GM20000 (cell line): Measurements from ENCODE around the gene LAMTOR4.
A peak's percentile ranks its signal among the peaks of the same experiment; 100 is the strongest.

Source experiments
- DNase-seq: peaks from one replicate; pipeline ENCODE4 v3.0.0; 2012; ENCODE audit warnings: low spot score
- TF ChIP-seq, protein P1 (sequence below): IDR thresholded peaks from 2 replicates; pipeline ENCODE4 v1.5.1; 2012; ENCODE audit warnings: mild to moderate bottlenecking, control low read depth; ENCODE audit errors: extremely low read depth, missing control alignments

LAMTOR4 gene

DNA sequence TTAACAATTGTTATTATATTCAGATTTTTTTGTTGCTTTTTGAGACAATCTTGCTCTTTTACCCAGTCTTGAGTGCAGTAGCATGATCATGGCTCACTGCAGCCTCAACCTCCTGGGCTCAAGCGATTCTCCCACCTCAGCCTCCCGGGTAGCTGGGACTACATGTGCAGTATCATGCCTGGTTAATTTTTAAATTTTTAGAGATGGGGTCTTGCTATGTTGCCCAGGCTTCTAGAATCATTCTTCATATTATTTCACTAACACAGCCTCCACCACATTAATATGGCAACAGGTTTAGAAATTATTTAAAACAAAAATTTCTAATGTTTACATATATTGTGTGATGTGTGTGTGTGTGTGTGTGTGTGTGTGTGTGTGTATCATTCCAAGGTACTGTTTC, 1.4 kb upstream of the LAMTOR4 start:
- TF ChIP-seq, protein P1, sequence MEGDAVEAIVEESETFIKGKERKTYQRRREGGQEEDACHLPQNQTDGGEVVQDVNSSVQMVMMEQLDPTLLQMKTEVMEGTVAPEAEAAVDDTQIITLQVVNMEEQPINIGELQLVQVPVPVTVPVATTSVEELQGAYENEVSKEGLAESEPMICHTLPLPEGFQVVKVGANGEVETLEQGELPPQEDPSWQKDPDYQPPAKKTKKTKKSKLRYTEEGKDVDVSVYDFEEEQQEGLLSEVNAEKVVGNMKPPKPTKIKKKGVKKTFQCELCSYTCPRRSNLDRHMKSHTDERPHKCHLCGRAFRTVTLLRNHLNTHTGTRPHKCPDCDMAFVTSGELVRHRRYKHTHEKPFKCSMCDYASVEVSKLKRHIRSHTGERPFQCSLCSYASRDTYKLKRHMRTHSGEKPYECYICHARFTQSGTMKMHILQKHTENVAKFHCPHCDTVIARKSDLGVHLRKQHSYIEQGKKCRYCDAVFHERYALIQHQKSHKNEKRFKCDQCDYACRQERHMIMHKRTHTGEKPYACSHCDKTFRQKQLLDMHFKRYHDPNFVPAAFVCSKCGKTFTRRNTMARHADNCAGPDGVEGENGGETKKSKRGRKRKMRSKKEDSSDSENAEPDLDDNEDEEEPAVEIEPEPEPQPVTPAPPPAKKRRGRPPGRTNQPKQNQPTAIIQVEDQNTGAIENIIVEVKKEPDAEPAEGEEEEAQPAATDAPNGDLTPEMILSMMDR, result no peak

DNA sequence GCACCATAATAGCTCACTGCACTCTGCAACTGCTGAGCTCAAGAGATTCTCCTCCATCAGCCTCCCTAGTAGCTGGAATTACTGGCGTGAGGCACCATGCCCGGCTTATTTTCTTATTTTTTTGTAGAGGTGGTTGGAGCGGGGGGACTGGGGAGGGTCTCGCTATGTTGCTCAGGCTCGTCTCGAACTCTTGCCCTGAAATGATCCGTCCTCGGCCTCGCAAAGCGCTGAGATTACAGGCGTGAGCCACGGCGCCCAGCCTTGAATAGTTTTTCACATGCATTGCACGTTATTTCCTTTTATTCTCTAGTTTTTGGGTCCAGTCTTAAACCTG, 526 bp upstream of the LAMTOR4 start:
- TF ChIP-seq, protein P1, result no peak
- no peak for DNase-seq

More for the DNA sequence above, 1.4 kb upstream of the LAMTOR4 start:
- DNase-seq, result no peak

DNA sequence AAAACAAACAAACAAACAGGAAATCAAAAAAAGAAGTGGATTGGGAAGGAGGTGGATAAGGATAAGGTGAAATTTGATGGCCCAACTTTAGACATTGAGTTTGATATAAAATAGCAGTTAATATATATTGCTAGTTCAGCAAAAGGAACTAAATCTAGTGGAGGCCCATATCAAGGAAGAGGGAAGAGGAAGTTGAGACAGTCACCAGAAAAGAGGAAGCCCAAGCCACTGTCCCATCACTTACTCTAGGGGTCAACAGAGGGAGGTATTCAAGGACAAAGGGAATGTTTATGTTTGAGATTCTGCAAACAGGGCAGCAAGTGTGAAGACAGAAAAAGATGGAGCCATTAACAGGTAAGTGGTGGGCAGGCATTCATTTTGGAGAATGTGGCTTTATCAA, 3.7 kb downstream of the LAMTOR4 start:
- DNase-seq, result peak; percentile 7
- TF ChIP-seq, protein P1, result no peak

DNA sequence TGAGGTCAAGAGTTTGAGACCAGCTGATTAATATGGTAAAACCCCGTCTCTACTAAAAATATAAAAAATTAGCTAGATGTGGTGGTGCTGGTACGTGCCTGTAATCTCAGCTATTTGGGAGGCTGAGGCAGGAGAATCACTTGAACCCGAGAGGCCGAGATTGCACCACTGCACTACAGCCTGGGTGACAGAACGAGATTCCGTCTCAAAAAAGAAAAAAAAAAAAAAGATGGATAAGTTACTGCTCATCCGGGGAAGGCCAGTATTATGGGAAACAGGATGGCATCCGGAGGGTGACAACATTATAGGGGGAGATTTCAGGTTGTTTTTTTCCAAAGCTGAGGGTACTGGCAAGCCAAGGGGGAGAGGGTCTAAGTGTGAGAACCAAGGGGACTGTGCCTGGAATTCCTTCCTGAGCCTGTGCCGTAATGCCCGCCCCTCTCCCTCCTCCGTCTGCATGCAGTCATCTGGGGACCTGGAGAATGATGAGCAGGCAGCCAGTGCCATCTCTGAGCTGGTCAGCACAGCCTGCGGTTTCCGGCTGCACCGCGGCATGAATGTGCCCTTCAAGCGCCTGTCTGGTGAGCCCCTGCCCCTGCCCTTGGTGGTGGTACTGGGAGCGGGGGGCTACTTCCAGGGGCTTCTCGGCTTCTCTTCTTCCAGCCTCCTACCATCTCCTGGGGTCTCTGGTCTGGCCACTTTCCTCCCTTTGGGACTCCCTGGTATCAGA, 4.4 kb downstream of the LAMTOR4 start:
- DNase-seq, result no peak
- TF ChIP-seq, protein P1, result no peak

DNA sequence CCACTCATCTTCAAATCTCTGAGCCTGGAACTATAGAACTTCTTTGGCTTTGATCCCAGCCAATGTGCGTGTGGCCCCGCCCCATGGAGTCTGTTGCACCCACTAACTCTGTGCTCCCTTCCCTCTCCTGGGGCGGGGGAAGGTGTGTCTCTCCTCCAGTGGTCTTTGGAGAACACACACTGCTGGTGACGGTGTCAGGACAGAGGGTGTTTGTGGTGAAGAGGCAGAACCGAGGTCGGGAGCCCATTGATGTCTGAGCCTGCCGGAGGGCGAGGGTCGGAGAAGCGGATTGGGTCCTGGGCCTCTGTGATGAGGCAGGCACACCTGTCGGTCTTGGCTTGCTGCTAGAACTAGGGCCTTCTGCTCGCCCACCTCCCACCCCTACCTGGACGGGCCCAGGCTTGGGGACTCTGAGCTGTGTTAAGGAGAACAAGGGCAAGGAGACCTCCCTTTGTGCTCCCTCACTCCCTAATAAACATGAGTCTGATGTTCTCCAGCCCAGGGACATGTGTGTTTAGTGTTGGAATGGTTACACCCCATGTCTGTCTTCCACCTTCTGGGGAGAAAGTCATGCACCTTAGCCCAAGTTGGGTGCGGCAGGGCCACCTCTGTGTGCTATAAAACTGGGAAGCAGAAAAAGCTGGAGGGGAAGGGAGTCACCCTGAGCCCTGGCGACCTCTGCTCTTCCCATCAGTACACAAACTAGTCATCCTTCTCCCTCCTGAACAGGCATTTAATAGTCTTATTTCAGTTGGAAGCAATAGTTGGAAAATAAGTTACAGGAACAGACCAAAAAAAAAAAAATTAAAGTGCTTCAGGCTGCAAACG, 5.2 kb downstream of the LAMTOR4 start:
- DNase-seq, result no peak

DNA sequence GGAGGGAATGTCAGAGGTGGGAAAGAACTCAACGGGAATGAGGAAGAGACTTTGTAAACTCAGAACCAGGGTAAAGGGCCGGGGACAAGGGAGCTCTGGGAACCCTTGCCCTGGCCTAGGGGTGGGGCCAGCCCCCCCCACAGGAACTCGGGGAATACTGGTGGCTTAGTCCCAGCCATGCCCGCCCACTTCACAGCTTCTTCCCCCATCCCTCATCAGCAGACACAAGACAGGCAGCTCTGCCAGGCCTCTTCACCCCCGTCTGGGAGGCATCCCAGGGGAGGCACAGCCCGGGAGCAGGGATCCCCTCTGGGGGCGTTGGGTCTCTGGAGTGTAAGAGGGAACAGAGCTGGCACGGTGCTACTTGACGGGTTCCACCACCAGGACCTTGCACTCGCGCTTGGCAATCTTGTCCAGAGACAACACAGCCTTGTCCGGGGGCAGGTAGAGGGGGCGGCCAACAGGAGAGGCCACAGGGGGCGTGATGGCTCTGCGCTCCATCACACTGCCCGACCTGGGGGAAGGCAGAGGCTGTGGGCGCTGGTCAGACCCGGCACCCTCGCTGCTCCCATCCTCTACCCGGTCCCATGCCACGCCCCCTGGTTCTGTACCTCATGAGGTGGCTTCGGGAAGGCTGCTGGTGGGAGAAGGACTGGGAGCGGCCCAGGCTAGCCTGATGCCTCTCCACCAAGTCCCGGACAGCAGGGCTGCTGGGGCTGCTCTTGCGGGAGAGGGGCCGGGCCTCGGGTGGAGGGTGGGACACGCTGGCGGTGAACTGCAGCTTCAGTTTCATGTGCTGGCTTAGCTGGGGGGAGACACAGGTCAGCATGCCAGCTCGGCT, 6.2 kb downstream of the LAMTOR4 start:
- DNase-seq, result no peak
- TF ChIP-seq, protein P1, result no peak

More for the DNA sequence above, 5.2 kb downstream of the LAMTOR4 start:
- TF ChIP-seq, protein P1, result no peak
